T-helper 2 cell (primary cell): ENCODE results near the gene TANGO2.

Source experiments
- DNase-seq, 5 experiments: peaks; one replicate each; pipeline versions ENCODE4 v3.0.0 to v3.0.0-alpha.2; 2012 to 2022

Gene TANGO2

DNA sequence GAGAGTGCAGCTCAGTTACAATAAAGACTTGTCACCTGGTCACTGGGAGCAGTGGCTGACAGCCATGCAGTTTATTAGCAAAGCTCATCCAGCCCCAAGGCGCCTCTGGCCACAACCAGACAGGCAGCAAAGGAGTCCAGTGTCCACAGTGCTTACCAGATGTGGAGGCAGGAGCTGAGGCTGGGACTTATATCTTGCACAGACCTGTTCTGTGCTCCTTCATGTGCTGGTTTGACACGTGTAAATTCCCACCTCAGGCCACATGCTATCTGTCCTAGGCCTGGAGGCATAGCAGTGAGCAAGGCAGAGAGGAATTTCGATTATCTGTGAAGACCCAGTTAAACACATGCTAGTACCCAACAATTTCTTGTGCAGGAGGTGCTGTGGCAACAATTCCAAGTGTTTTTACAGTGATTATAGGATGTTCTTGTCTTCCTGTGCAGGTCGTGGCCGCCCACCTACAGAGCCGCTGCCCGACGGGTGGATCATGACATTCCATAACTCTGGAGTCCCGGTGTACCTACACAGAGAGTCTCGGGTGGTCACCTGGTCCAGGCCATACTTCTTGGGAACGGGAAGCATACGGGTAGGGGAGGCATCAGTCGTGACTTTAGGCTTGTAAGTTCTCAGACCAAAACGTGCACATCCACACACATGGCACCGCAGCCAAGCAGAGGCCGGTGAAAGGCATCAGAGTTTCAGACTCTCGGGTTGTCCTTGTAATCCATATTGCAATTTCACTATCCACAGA lies 68.5 kb downstream of the TANGO2 start:
- no peak for DNase-seq

- peak in 1 of 5 experiments; percentile 54 for DNase-seq
These were observed 69.2 kb downstream of the TANGO2 start for GRCh38 chr22:20089977-20090729.

GRCh38 chr22:20090730-20091240 lies 69.9 kb downstream of the TANGO2 start:
- DNase-seq = peak in 1 of 5 experiments; percentile 21

DNA sequence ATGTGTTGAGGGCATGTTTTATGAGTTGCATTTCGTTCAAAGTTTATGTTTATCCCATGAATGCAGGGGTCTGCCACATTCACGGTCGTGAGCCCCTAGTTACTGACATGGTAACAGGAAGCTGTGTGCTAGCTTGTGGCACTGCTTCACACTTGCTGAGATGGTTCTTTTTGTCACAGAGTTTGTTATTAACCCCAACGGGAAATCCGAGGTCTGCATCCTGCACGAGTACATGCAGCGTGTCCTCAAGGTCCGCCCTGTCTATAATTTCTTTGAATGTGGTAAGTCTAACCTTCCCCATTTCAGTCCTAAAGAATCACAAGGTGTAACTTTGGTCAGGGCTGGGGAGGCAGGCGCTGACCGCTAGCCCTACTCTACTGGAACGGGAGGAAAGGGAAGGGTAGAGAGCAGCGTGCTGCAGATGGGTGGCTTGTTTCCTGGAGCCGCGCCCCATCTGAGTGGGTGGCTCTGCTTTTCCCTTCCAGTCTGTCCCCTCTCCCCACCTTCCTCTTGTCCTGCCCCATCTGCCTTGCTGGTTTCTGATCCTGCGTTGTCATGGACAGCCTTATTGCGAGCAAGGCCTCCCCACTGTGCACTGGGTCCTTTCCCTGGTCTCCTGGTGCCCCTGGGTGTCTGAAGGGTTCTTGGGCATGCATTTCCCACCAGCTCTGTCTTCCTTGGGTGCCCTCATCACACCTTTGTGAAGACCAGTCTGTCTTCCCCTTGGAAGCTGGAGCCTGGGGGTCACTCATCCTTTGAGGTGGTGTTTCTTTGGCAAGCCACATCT lies 71.0 kb downstream of the TANGO2 start:
- DNase-seq = peak in 2 of 5 experiments; percentile 37 to 67

DNA sequence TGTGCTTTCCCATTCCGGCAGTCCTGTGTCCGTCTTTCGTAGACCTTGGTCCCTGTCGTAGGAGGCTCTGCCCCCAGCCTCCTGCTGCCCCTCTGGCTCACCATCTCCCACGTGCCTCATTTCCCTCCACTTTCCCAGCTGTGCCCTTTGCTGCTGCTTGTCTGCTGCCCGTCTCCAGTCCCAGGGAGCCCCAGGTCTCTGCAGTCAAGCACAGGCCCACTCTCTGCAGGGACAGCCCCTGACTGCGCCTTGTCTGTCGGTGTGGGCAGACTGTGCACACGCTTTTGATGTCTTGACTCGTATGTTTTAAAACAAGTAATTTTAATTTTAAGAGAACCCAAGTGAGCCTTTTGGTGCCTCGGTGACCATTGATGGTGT lies 71.6 kb downstream of the TANGO2 start:
- no peak for DNase-seq

- no peak for DNase-seq
These were observed 72.7 kb downstream of the TANGO2 start for GRCh38 chr22:20093418-20094196.

- no peak for DNase-seq
These were observed 73.4 kb downstream of the TANGO2 start for GRCh38 chr22:20094197-20094807.

- DNase-seq = peak in 1 of 5 experiments; percentile 19
These were observed 74.6 kb downstream of the TANGO2 start for GRCh38 chr22:20095521-20095920.

DNA sequence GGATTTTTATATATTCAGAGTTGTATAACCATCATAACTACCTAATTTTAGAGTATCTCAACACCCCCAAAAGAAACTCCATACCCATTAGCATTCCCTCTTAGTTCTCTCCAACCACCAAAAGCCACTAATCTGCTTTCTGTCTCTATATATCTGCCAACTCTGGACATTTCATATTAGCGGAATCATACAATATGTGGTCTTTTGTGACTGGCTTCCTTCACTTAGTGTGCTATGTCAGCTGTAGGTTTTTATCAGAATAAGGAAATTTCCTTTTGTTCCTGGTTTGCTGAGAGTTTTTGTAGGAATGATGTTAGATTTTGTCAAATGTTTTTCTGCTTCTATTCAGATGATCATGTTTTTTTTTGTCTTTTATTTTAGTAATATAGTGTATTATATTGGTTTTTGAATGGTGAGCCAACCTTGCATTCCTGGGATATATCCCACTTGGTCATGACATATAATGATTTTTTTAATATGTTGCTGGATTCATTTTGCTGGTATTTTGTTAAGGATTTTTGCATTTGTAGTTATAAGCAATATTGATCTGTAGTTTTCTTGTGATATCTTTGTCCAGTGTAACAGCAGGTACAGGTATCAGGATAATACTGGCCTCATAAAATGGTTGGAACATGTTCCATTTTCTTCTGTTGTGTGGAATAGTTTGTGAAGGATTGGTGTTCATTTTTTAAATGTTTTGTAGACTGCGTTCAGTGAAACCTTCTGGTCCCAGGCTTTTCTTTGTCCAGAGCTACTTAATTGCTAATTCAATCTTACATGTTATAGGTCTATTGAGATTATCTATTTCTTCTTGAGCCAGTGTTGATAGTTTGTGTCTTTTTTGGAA lies 75.9 kb downstream of the TANGO2 start:
- no peak for DNase-seq

DNA sequence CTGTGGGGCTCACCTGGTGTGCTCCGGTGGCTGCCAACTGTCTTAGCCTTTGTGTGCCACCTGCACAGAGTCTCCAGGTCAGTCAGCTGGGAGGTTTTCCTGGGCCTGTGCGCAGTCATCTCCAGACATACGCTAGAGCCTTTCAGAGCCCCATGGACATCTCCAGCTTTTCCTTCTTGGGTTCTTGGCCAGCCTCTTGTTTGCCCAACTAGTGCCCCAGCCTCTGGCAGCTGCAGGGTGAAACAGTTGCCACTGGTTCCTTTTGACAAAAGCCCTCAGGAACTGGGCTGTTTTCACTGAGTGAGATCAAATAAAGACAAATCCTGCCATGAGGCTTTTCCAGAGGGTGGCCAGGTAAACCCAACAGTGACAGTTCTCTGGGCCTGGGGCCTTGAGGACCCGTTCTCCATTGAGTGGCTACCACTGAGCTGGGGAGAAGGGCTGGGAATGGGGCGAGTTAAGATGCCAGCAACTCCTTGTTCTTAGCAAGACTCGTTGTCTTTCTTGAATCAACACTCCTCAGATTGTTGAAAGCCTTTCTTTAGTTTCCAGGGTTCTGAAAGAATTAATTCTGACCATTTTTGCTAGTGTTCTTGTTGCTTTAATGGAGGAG lies 78.3 kb downstream of the TANGO2 start:
- DNase-seq = no peak

DNA sequence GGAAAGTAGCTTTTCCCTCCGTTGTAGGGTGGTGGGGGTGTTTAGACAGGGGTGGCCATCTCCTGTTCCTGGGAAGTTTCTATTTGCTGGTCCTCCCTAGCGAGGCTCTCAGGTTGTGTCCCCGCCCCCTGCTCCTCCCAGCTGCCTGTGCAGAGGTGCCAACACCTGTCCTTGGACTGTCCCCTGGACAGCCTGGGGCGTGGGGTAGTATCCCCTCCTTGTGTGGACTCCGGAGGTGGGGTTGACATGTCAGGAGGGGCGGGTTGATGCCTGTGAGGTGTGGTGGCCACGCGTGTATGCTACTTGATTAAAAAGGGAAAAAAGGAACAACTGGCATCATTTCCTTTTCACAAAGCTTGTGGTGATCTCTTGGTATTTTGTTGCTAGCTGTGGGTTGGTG lies 80.7 kb downstream of the TANGO2 start:
- DNase-seq = no peak

DNA sequence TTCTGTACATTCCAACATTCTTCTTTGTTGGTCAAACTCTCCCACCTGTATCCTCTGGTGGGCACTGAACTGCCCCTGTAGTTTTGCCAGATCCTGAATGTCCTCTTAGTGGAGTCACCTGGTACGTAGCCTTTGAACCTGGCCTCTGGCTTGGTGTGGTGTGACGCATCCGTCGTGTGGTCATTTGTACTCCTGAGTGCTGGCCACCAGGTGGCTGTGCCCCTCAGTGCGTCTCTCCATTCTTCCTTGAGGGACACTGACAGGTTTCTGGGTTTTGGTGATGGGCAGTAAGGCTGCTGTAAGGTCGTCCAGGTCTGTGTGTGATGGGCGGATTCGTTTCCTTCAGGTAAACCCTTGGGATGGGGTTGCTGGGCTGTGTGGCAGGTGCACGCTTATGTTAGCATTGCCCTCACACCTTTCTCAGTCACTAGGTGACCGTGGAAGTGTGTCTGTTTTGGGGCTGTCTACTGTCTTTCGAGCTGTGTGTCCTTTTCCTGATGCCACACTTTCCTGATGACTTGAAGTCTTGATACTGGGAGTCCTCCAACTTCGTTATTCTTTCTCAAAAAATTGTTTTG lies 81.4 kb downstream of the TANGO2 start:
- no peak for DNase-seq

- no peak for DNase-seq
These were observed 84.7 kb downstream of the TANGO2 start for GRCh38 chr22:20105456-20106204.

GRCh38 chr22:20106205-20106848 lies 85.4 kb downstream of the TANGO2 start:
- no peak for DNase-seq

GRCh38 chr22:20106849-20107237 lies 85.9 kb downstream of the TANGO2 start:
- DNase-seq = no peak

DNA sequence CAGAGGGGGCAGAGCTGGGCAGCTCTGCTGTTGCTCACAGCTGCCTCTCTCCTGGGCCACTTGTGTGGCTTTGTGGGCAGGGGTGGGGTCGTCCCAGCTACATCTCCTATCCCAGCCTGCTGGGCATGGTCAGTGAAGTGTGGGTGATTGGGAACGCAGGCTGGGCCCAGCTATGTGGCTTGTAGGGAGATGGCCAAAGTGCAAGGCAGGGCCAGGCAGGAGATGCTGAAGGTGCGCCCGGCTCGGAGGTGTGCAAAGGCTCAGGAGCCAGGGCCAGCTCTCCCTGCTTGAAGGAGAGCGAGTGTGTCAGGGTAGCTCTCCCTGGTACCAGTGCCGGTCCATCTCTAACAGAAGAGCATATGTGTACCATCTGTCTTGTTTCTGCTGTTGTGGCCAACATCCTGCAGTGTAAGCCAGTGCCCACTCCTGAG lies 86.6 kb downstream of the TANGO2 start:
- DNase-seq = no peak

GRCh38 chr22:20107951-20108756 lies 87.2 kb downstream of the TANGO2 start:
- DNase-seq = no peak

DNA sequence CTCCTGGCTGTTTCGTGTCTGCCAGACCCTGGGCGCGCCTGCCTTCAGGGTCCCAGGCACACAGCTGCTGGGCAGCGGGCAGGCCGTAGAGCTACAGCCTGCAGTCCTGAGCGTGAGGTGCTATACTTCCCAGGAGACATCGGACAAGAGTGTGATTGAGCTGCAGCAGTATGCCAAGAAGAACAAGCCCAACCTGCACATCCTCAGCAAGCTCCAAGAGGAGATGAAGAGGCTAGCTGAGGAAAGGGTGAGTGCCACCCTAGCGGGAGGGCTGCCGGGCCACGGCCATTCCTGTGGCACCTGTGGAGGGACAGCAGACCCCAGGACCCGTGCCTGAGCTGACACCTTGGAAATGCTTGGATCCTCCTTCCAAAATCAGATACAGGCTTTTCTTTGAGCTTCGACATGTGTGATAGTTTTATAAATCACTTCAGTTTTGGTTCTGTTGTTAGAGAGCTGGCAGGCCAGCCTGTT lies 87.9 kb downstream of the TANGO2 start:
- no peak for DNase-seq
